ENCODE measurements around the gene MBP.
"Not testable (repeated sequence)": the region's sequence is repeated elsewhere in the genome, so short reads cannot be mapped to it uniquely, and the experiment has no call there.

MBP gene

GRCh38 chr18:76999077-76999476 is 133.5 kb downstream of the MBP start:
- DNase-seq = no peak

- no peak for DNase-seq
These were observed 134.4 kb downstream of the MBP start for GRCh38 chr18:76997951-76998808.

GRCh38 chr18:76996429-76996828 is 136.2 kb downstream of the MBP start:
- no peak for DNase-seq

DNA sequence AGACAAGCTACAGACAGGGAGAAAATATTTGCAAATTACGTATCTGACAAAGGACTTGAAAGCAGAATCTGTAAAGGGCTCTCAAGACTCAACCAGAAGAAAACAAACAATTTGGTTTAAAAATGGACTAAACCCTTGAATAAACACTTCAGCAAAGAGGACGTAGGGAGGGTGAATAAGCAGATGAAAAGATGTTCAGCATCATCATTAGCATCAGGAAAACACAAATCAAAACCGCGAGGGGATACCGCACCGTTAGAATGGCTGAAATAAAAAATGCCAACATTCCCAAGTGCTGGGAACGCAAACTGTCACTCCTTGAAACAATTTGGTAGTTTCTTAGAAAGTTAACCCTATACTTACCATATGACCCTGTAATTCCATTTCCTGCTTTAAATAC is 136.7 kb downstream of the MBP start:
- DNase-seq = no peak

DNA sequence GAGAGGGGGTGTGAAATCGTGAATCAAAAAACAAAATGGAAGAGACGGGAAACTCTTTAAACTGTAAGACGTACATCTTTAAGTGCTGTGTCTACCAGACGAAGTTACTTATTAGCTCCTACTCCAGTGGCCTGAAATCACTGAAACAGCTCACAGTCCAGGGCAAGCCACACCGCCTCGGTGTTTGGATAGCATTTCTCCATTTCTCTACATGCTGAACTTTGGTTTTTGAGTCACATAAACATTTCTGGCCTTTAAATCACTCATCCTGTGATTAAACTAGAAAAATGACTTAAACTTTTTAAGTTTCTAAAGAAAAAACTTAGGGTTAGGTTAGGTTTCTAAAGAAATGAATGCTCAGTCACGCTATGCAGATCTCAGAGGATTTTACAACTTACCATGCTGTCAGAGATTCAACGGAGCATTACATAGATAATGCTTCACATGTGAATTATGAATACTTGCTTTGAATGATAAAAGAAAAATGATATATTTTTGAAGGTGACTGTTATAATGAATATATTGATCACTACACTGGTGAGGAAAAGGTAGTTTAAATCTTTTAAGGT is 138.4 kb downstream of the MBP start:
- DNase-seq = no peak

DNA sequence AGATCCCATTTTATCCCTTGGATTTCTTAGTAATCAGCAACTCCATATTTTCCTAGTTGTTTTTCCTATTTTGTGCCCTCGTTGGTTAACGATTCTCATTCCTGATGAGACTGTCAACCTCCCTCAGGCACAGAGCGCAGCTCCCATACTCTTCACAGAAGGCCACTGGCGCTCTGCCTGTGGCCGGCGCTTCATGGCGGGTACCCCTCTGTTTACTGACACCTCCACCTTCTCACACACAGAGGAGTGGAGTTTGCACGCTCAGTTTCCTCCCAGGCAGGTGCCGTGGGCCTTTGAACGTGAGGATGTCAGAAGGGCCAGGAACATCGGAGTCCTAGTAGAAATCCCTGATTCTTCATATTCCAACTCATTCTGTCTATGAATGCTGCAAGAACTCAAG is 139.0 kb downstream of the MBP start:
- DNase-seq = no peak

GRCh38 chr18:76993085-76993382 is 139.5 kb downstream of the MBP start:
- no peak for DNase-seq

GRCh38 chr18:76992226-76993084 is 140.1 kb downstream of the MBP start:
- DNase-seq = no peak

DNA sequence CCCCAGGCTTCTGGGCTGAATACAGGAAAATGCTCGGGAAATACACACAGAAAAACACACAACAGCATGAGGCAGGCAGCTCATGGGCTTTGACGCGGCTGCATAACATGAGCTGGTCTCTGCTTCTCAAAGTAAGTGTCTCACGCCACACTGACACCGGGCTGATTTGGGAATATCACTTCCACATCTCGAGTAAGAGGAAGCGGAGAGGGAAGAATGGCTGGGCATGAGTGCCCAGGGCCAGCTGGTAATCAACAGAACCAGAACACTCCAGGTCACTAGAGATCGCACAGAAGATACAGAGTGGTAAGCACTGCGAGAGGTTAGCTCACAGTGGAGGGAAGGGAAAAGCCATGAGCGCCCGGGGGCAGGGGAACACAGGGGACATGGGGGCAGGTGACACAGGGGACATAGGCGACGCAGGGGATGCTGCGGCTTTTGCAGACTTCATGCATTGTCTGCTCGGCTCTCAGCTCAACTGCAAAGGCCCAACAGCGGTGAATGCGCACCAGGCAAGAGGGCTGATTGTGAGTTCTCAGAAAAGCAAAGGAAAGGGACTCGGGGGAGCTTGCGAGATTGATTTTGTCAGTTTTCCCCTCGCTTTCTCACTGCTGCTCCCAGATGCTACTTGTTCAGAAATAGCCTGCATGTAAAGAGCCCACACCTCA is 141.4 kb downstream of the MBP start:
- DNase-seq = no peak

DNA sequence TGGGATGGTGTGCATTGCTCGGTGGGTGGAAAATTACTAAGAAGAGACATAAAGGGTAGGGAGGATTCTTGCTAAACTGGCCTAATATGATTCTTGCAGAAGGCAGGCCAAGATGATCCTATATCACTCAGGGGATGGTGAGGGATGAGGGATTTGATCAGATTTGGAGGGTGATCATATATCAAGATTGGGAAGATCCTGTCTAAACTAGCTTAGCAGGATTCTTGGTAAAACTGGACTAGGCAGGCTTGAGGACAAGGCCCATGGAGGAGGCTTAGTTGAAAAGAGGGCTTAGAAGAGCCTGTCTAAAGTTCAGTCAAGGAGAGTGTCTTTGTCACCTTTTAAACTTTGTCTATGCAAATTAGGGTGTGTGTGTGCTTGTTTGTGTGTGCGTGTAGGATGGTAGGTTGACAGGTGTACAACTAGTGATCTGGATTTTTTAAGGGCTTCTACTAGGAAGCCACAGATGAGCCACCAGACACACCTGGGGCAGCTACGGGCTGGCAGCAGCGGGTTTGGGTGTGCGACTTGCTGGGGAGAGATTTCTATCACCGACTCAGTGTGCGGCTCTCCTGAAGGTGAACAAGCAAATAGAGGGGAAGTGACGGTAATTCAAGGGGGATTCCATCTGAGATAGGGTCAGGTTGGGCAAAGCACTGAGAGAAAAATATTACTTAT is 142.1 kb downstream of the MBP start:
- not testable (repeated sequence) for DNase-seq

- no peak for DNase-seq
These were observed 142.9 kb downstream of the MBP start for GRCh38 chr18:76989647-76990190.

DNA sequence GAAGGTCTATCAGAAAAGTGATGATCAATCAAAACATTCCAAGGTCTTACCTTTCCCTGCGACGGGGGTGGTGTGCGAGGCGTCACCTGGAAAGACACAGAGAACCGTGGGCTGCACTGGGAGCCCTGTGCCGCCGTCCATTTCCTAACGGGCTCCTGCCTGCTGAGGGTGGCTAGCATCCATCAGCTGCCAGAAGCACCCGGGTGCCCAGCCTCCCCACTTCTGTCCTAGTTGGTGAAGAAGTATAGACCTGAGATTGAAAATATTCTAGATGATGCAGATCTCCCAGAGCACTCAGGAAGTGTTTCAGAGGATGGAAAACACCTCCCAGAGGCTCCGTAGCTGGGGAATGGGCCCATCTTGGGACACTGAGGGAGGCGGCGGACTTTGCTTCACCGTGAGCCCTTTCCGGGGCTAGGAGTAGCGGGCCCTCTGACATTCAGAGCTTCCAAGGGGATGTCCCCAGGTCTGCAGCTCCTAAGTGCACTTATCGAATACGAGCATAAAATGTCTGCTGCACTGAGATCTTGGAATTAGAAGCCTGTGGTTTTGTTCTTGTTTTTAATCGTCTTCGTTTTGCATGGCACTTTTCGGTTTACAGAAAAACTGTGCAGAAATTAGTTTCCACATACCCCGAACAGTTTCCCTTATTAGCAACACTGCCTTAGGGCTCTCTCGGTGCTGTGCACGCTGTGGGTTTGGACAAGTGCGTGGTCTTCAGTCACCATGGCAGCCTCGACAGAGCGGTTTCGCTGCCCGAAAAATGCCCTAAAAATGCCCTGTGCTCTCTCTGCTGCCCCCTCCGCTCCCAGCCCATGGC is 143.5 kb downstream of the MBP start:
- no peak for DNase-seq

DNA sequence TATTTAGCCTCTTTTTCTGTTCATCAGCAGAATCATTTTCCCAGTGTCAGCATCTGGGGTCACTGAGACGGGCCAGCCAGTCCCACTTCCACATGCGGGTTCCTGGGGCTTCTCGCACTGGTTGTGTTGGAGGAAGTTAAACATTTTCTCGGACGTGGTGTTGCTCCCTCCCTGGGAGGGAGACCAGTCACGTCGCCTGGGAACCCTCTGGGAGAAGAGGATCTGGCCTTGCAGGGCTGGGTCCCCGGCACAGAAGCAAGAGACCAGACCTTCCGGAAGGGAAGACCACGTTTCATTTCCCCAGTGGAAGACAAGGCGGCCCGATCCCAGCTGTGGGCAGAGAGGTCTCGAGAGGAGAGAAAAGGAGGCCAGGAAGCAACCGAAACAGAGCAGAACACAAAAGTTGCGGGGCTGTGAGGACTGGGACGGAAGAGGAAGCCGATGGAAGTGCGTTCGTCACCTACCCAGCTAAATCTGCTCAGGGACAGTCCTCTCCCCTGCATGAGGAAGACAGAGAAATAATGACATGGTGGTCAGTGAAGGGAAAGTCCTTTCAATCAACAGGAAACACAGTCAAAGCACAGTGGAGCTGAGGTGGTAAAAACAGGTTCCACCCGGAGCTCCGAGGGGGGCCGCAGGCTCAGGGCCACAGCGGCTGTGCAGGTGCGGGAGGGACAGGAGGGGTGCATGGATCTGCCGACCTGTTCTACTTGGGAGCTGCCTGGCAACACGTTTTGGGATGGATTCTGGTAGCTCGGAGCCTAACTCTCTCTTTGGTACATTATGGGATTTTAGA is 144.4 kb downstream of the MBP start:
- DNase-seq = no peak

DNA sequence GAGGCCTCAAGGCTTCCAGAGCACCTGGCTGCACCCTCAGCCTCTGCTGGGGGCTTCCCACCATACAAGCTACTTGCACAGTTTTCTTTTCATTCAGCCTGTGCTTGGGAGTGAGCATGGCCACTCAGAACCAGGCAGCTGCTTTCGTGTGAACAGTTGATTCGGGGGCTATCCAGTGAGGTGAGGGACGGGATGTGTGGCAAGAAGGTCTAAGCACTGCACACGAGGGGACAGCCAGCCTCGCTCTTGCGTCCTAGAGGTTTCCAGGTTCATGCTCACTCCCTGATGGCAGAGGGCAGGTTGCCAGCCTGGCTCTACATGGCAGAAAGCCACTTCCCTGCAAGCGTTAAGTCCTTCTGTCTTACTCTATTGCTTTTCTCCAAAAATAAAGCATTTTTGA is 146.2 kb downstream of the MBP start:
- no peak for DNase-seq

GRCh38 chr18:76985951-76986236 is 146.7 kb downstream of the MBP start:
- DNase-seq = no peak

DNA sequence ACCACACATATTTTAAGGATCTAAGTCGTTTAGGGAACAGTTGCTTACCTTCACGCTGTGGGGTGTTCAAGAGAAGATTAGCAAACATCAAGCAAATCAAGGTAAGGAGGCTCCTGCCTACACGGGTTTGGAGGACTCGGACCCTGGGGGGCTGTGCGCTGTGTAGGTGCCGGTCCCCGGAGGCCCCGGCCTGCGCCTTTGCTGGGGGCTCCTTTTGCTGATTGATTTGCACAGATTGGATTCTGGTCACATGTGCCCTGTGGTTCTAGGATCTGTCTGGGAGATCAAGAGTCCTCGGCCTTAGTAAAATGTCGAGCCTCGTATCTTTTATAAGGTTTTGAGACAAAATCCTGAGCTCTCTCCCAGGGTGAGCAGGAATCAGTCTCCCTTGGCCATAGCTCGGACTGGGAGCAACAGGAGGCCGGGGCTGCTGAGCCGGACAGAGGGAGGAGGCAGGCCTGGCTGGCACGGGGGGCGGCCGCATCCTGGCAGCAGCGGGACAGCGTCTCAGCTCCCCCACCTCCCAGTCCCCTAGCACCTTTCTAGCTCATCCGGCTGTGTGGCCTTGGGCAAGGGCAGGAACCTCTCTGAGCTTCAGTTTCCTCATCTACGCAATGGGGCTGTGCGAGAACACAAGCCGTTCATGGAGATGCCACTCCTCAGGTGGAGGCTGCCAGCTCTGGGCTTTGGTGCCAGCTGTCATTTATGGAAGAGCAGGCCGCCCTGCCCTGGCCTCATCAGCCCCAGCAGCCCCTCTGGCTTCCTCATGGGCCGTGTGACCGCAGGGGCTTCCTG is 147.2 kb downstream of the MBP start:
- DNase-seq = no peak

DNA sequence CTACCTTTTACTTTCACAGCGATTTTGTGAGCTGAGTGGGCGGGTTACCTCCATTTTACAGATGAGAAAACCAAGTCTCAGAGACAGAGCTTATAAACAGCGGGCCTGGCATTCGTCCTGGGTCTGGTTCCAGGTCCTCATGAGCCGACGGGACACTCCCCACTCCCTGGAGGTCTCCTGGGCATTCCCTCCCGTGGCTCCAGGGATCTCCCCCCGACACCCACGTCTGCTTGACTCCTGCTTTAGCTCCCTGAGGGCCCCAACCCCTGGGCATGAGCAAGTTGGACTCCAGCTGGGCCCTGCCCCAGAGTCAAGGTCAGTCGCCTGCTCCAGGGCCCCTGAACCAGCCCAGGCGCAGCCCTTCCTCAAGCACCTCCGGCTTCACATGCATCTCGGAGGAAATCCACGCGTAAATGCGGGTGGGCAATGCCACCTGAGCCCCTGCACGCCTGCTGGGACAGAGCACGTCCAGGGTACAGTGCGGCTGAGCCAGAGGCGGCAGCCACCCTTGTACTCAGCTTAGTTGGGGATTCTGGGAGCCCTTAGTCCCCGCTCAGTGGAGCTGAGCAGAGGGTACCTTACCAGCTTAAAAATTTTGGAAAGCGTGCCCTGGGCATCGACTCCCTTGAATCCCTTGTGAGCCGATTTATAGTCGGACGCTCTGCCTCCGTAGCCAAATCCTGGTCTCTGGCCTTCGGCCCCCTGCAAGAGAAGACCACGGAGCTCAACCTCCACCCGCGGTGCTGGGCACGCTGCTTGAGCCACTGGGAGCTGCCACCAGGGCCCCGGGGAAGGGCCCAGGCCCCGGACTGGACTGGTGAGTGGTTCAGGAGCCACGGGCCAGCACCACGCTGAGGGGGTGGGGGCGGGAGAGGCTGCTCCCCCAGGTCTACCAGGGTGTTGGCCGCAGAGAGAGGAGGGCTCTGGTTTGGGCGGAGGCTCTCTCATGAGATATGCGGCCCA is 148.1 kb downstream of the MBP start:
- no peak for DNase-seq

DNA sequence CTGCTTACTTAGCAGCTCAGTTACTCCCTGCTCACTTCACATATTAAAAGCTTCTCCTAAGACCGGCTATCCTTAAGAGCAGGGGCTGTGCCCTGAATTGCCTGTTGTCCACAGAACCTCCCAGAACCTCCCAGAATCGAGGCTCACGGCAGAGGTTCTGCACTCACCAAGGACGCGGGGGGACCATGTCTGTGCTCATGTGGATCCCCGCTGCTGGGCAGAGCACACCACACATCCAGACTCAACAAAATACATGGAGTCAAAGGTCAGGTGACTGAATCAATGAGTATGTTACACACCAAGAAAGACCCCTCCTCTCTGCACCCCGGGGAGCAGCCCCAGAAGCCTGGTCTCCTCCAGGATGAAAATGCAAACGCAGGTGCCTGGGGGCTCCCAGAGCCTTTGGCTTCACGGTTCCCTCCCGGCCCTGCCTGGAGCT is 149.0 kb downstream of the MBP start:
- DNase-seq = no peak

All from NCI-H345 (cell line).